ENCODE data around the gene SERP2. TPM values are rescaled to one million over a fixed set of nuclear protein-coding genes. Genes with fewer than 3 reads are reported as not detected.

Gene SERP2
- total RNA-seq (2022; extraction: Qiagen RNA extraction) = not detected in 5 replicates

DNA sequence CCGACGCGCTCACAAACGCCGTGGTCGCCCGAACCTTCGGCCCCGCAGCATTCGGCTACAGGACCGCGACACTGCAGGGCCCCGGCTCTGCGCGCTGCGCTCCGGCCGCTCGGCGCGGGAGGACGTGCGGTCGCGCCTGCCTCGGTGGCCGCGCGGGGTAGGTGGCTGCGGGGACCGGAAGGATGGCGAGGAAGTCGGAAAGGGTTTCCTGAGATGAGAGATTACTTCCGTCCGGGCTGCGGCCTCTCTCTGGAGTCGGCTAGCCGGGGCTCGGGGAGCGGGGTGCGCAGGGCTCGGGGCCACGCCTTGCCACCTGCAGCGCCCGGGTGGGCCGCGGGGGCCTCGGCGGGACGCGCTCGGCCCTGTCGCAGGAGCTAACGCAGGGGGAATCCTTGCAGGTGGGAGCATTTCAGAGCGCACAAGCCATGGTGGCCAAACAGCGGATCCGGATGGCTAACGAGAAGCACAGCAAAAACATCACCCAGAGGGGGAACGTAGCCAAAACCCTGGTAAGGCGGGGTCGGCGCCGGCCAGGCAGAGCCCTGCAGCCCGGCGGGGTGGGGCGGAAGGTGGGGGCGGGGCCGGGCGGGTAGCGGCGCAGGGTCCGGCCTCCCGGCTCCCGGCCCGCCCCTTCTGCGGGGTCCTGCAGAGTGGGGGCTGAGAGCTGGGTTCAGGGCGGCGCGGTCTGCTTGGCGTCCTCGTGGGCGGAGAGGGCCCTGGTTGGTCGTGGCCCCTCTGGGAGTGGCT lies at the start of gene SERP2:
TSS of gene SERP2 (plus strand) at position 224 of the 747 bp plus-strand sequence. CDS start at position 426, 202 bp downstream.

Other genes with a start within 250 kb of the SERP2 start
- 51.0 to 63.9 TPM (median 58.4 TPM) in 5 replicates for gene TSC22D1, start 202.5 kb downstream of the SERP2 start, total RNA-seq (2022; extraction: Qiagen RNA extraction)